ACC112 (cell line): ENCODE data around the gene ZNF219.
A peak's percentile ranks its signal among the peaks of the same experiment; 100 is the strongest.

Experiments
- H2AFZ ChIP-seq: fragments of 200-600 bp; sonication (generic); one replicate; pipeline ENCODE4 v1.6.0; 2017; ENCODE audit warnings: antibody characterized with exemption, low read length; ENCODE audit not compliant: unreplicated experiment
- H3K27ac ChIP-seq: fragments of 200-600 bp; sonication (generic); 2 replicates; pipeline ENCODE4 v1.5.1; 2014; ENCODE audit warnings: low read depth, mild to moderate bottlenecking, antibody characterized with exemption, low read length, moderate library complexity
- H3K27me3 ChIP-seq: fragments of 200-600 bp; sonication (generic); 2 replicates; pipeline ENCODE4 v1.6.1; 2014; ENCODE audit warnings: mild to moderate bottlenecking, antibody characterized with exemption, low read length, moderate library complexity, mixed read lengths; ENCODE audit not compliant: insufficient read depth
- H3K36me3 ChIP-seq: fragments of 200-600 bp; sonication (generic); 2 replicates; pipeline ENCODE4 v1.6.1; 2016; ENCODE audit warnings: mild to moderate bottlenecking, antibody characterized with exemption, low read length, moderate library complexity, mixed read lengths; ENCODE audit not compliant: insufficient read depth
- H3K4me1 ChIP-seq: fragments of 200-600 bp; sonication (generic); one replicate; pipeline ENCODE4 v1.6.1; 2016; ENCODE audit warnings: low read length, mixed read lengths; ENCODE audit not compliant: insufficient read depth, unreplicated experiment, control insufficient read depth
- H3K4me3 ChIP-seq: fragments of 200-600 bp; sonication (generic); 2 replicates; pipeline ENCODE4 v1.5.1; 2014; ENCODE audit warnings: mild to moderate bottlenecking, low read depth, low read length
- H3K79me2 ChIP-seq: fragments of 200-600 bp; sonication (generic); one replicate; pipeline ENCODE4 v1.6.0; 2016; ENCODE audit warnings: low read length; ENCODE audit not compliant: control insufficient read depth, unreplicated experiment, insufficient read depth

Gene ZNF219

GRCh38 chr14:21068521-21069387, 29.7 kb downstream of the ZNF219 start:
- Histone ChIP-seq H3K4me1 (peaks cover 26% of the 10 kb centered on the region), H3K27me3 (no peaks in the 10 kb centered on the region), H3K79me2 (peaks cover 4% of the 10 kb centered on the region), H3K4me3 (peak overlapping the region; percentile 92), H3K27ac (peak overlapping the region; percentile 54; the same call in 1 of the 2 replicates), H2AFZ (peak overlapping the region; percentile 73), H3K36me3 (no peaks in the 10 kb centered on the region)

GRCh38 chr14:21066882-21067502, 31.5 kb downstream of the ZNF219 start:
- H3K4me3 ChIP-seq = no peak overlapping the region
- H3K27me3 ChIP-seq = no peaks in the 10 kb centered on the region
- no peak overlapping the region for H3K27ac ChIP-seq
- H3K79me2 ChIP-seq = peaks cover 4% of the 10 kb centered on the region
- H3K4me1 ChIP-seq = peaks cover 25% of the 10 kb centered on the region
- no peaks in the 10 kb centered on the region for H3K36me3 ChIP-seq
- H2AFZ ChIP-seq = no peak overlapping the region

GRCh38 chr14:21063479-21063878, 35.0 kb downstream of the ZNF219 start:
- H3K27ac ChIP-seq = no peak overlapping the region
- no peaks in the 10 kb centered on the region for H3K79me2 ChIP-seq
- H3K4me1 ChIP-seq = peaks cover 10% of the 10 kb centered on the region
- H3K27me3 ChIP-seq = peaks cover 8% of the 10 kb centered on the region; the same call in 1 of the 2 replicates
- H3K36me3 ChIP-seq = no peaks in the 10 kb centered on the region
- no peak overlapping the region for H2AFZ ChIP-seq
- no peak overlapping the region for H3K4me3 ChIP-seq

- H3K27me3 ChIP-seq = peaks cover 8% of the 10 kb centered on the region; the same call in 1 of the 2 replicates
- no peaks in the 10 kb centered on the region for H3K79me2 ChIP-seq
- H2AFZ ChIP-seq = no peak overlapping the region
- H3K27ac ChIP-seq = no peak overlapping the region
- no peak overlapping the region for H3K4me3 ChIP-seq
- H3K36me3 ChIP-seq = no peaks in the 10 kb centered on the region
- H3K4me1 ChIP-seq = peaks cover 9% of the 10 kb centered on the region
Measured at GRCh38 chr14:21061347-21061668, 37.1 kb downstream of the ZNF219 start.

- Histone ChIP-seq H3K79me2 (no peaks in the 10 kb centered on the region), H2AFZ (no peak overlapping the region), H3K27ac (no peak overlapping the region), H3K4me1 (peaks cover 9% of the 10 kb centered on the region), H3K27me3 (peaks cover 8% of the 10 kb centered on the region; the same call in 1 of the 2 replicates), H3K36me3 (no peaks in the 10 kb centered on the region), H3K4me3 (no peak overlapping the region)
Measured at GRCh38 chr14:21060614-21061346, 37.7 kb downstream of the ZNF219 start.

GRCh38 chr14:21059842-21060613, 38.4 kb downstream of the ZNF219 start:
- peaks cover 9% of the 10 kb centered on the region for H3K4me1 ChIP-seq
- H3K27ac ChIP-seq = no peak overlapping the region
- H3K4me3 ChIP-seq = no peak overlapping the region
- no peaks in the 10 kb centered on the region for H3K36me3 ChIP-seq
- peaks cover 8% of the 10 kb centered on the region; the same call in 1 of the 2 replicates for H3K27me3 ChIP-seq
- H3K79me2 ChIP-seq = no peaks in the 10 kb centered on the region
- no peak overlapping the region for H2AFZ ChIP-seq

- H3K27ac ChIP-seq = no peak overlapping the region
- H2AFZ ChIP-seq = no peak overlapping the region
- peaks cover 9% of the 10 kb centered on the region for H3K4me1 ChIP-seq
- peaks cover 8% of the 10 kb centered on the region; the same call in 1 of the 2 replicates for H3K27me3 ChIP-seq
- no peaks in the 10 kb centered on the region for H3K36me3 ChIP-seq
- no peak overlapping the region for H3K4me3 ChIP-seq
- no peaks in the 10 kb centered on the region for H3K79me2 ChIP-seq
Measured at GRCh38 chr14:21058903-21059302, 39.6 kb downstream of the ZNF219 start.

GRCh38 chr14:21057803-21058675, 40.4 kb downstream of the ZNF219 start, which contains the start of gene RNASE8:
RNASE8 (plus strand) TSS chr14:21057822; CDS start chr14:21057893, 71 bp downstream.
- Histone ChIP-seq H2AFZ (no peak within 1 kb of the TSS), H3K27me3 (peaks cover 8% of the 10 kb centered on the region; the same call in 1 of the 2 replicates), H3K79me2 (no peaks in the 10 kb centered on the region), H3K4me1 (peaks cover 2% of the 10 kb centered on the region), H3K27ac (no peak within 1 kb of the TSS), H3K36me3 (no peaks in the 10 kb centered on the region), H3K4me3 (no peak within 1 kb of the TSS)

- Histone ChIP-seq H3K27me3 (peaks cover 8% of the 10 kb centered on the region), H3K27ac (no peak overlapping the region), H3K36me3 (no peaks in the 10 kb centered on the region), H3K4me3 (no peak overlapping the region), H3K79me2 (no peaks in the 10 kb centered on the region), H3K4me1 (no peaks in the 10 kb centered on the region), H2AFZ (no peak overlapping the region)
Measured at GRCh38 chr14:21056520-21057163, 41.8 kb downstream of the ZNF219 start.
